Stimulated activated CD4-positive, alpha-beta T cell treated with anti-CD3 and anti-CD28 coated beads, TNF-alpha, amount 100 ng/mL, for 1 hour (primary cell): ENCODE results near the gene AASDH.

Experiments
- DNase-seq, 3 donors: peaks; one replicate each; pipeline ENCODE4 v3.0.0-alpha.2; 2020; ENCODE audit warnings: low read depth in 3 of 3, low spot score in 1 of 3

The AASDH gene

GRCh38 chr4:56318555-56318954 lies 68.7 kb downstream of the AASDH start:
- DNase-seq, result no peak

- no peak for DNase-seq
These were observed 69.5 kb downstream of the AASDH start for GRCh38 chr4:56317749-56318148.

GRCh38 chr4:56316011-56316650 lies 71.2 kb downstream of the AASDH start:
- DNase-seq, result no peak

GRCh38 chr4:56315543-56315942 lies 71.7 kb downstream of the AASDH start:
- no peak for DNase-seq

- no peak for DNase-seq
These were observed 72.2 kb downstream of the AASDH start for GRCh38 chr4:56315041-56315440.

GRCh38 chr4:56314207-56314915 lies 72.9 kb downstream of the AASDH start:
- DNase-seq, result no peak

- no peak for DNase-seq
These were observed 74.2 kb downstream of the AASDH start for GRCh38 chr4:56313132-56313531.

- DNase-seq, result no peak
These were observed 75.9 kb downstream of the AASDH start for GRCh38 chr4:56311299-56311975.

- DNase-seq, result no peak
These were observed 76.7 kb downstream of the AASDH start for GRCh38 chr4:56310401-56311125.

- no peak for DNase-seq
These were observed 78.9 kb downstream of the AASDH start for GRCh38 chr4:56308384-56308783.

- DNase-seq, result no peak
These were observed 79.9 kb downstream of the AASDH start for GRCh38 chr4:56307423-56307822.

- DNase-seq, result no peak
These were observed 81.9 kb downstream of the AASDH start for GRCh38 chr4:56305390-56305789.

GRCh38 chr4:56303921-56304320 lies 83.4 kb downstream of the AASDH start:
- no peak for DNase-seq

GRCh38 chr4:56302760-56303159 lies 84.5 kb downstream of the AASDH start:
- DNase-seq, result no peak

GRCh38 chr4:56301997-56302496 lies 85.2 kb downstream of the AASDH start:
- no peak for DNase-seq

GRCh38 chr4:56301181-56301996 lies 85.9 kb downstream of the AASDH start:
- peak in 2 of 3 donors; percentile 22 to 26 for DNase-seq

GRCh38 chr4:56298236-56298635 lies 89.1 kb downstream of the AASDH start:
- no peak for DNase-seq

- no peak for DNase-seq
These were observed 89.5 kb downstream of the AASDH start for GRCh38 chr4:56297776-56298175.

GRCh38 chr4:56296526-56296925 lies 90.8 kb downstream of the AASDH start:
- no peak for DNase-seq

GRCh38 chr4:56293121-56293520 lies 94.2 kb downstream of the AASDH start:
- no peak for DNase-seq

- DNase-seq, result no peak
These were observed 97.4 kb downstream of the AASDH start for GRCh38 chr4:56289934-56290333.
